Large intestine (tissue), 3 donors: Measurements from ENCODE around the gene DPEP1. TPM values are rescaled to one million over a fixed set of nuclear protein-coding genes. Genes with fewer than 3 reads are reported as not detected.
A peak's percentile ranks its signal among the peaks of the same experiment; 100 is the strongest.
"Not testable (repeated sequence)": the region's sequence is repeated elsewhere in the genome, so short reads cannot be mapped to it uniquely, and the experiment has no call there.

Experiments used
- DNase-seq, 2 donors: peaks; one replicate each; pipeline versions ENCODE4 v3.0.0 to v3.0.0-alpha.2; 2013
- H3K27ac ChIP-seq: one replicate; pipeline ENCODE4 v1.5.1; 2013; ENCODE audit warnings: low read length
- H3K27me3 ChIP-seq: 2 replicates; pipeline ENCODE4 v1.6.1; 2013; ENCODE audit warnings: low read length; ENCODE audit not compliant: control insufficient read depth, insufficient read depth
- H3K36me3 ChIP-seq: 2 replicates; pipeline ENCODE4 v1.6.1; 2013; ENCODE audit warnings: low read length; ENCODE audit not compliant: control insufficient read depth, insufficient read depth
- H3K4me1 ChIP-seq: one replicate; pipeline ENCODE4 v1.6.1; 2013; ENCODE audit warnings: low read length; ENCODE audit not compliant: control insufficient read depth, insufficient read depth
- H3K4me3 ChIP-seq: one replicate; pipeline ENCODE4 v1.5.1; 2013; ENCODE audit warnings: low read length
- H3K9me3 ChIP-seq: one replicate; pipeline ENCODE4 v1.6.1; 2013; ENCODE audit warnings: mild to moderate bottlenecking, low read depth, low read length, moderate library complexity; ENCODE audit not compliant: control insufficient read depth
- WGBS: methylation state at CpG from one replicate; pipeline ENCODE4 v1.1.5; 2013; ENCODE audit warnings: low lambda C conversion rate; ENCODE audit not compliant: insufficient coverage; 5-methylcytosine and 5-hydroxymethylcytosine counted together
- polyA plus RNA-seq: library from polyadenylated mRNA; unstranded; fragments of 120-200 nt; gene quantifications from one replicate; pipeline ENCODE4 v1.2.1, GENCODE V29; 2013

Gene DPEP1
- polyA plus RNA-seq, 1 donor = 165 TPM

GRCh38 chr16:89586853-89587252 lies 26.6 kb upstream of the DPEP1 start:
- no CpG with 5 or more reads among the region's 25 CpGs for WGBS
- H3K4me3 ChIP-seq = no peak overlapping the region
- no peak overlapping the region for H3K27ac ChIP-seq
- DNase-seq = no peak
- peaks cover 7% of the 10 kb centered on the region for H3K4me1 ChIP-seq
- H3K9me3 ChIP-seq = peaks cover 13% of the 10 kb centered on the region
- no peaks in the 10 kb centered on the region for H3K36me3 ChIP-seq
- no peaks in the 10 kb centered on the region for H3K27me3 ChIP-seq

DNA sequence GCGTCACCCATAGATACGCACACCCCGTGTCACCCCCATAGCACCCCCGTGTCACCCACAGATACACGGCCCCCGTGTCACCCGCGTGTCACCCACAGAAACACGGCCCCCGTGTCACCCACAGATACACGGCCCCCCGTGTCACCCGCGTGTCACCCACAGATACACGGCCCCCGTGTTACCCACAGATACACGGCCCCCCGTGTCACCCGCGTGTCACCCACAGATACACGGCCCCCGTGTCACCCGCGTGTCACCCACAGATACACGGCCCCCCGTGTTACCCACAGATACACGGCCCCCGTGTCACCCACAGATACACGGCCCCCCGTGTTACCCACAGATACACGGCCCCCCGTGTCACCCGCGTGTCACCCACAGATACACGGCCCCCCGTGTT lies 25.8 kb upstream of the DPEP1 start:
- no CpG with 5 or more reads among the region's 36 CpGs for WGBS
- not testable (repeated sequence) for H3K27me3 ChIP-seq, H3K4me1 ChIP-seq, H3K27ac ChIP-seq, DNase-seq, H3K36me3 ChIP-seq, H3K4me3 ChIP-seq
- peaks cover 13% of the 10 kb centered on the region for H3K9me3 ChIP-seq

- H3K4me1 ChIP-seq = no peaks in the 10 kb centered on the region
- no peaks in the 10 kb centered on the region for H3K27me3 ChIP-seq
- peaks cover 13% of the 10 kb centered on the region for H3K9me3 ChIP-seq
- no peak overlapping the region for H3K4me3 ChIP-seq
- WGBS = no CpG with 5 or more reads among the region's 26 CpGs
- H3K27ac ChIP-seq = no peak overlapping the region
- H3K36me3 ChIP-seq = no peaks in the 10 kb centered on the region
- DNase-seq = no peak
Measured at GRCh38 chr16:89588413-89589109, 24.9 kb upstream of the DPEP1 start.

DNA sequence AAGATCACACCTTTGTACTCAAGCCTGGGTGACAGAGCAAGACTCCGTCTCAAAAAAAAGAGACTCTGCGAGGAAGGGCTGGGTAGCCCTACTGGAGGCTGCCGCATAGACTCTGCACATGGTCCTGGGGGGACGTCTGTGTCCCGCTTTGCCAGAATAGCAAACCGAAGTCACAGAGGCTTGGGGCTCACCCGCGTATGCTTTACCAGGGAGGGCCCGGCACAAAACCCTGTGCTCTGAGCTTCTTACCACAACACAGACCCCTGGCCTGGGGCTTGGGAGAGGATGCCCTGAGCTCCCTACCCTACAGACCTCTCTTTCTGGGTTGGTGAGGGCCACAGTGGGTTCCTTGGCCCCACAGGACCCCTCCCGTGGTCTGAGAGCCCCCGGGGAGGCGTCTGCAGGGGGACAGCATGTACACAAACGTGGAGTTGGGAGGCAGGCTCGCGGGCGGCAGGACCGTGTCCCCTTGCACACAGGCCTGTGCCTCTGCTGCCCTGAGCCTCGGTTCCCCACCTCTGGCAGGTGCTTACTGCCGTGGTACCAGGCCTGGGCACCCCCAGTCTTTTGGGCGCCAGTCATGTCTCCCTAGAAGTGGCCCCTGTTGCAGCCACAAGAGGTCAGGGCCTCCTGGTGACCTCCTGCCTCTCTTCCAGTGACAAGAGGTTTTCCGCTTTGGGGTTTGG lies 24.1 kb upstream of the DPEP1 start:
- no peak for DNase-seq
- H3K4me1 ChIP-seq = no peaks in the 10 kb centered on the region
- no peaks in the 10 kb centered on the region for H3K27me3 ChIP-seq
- H3K36me3 ChIP-seq = no peaks in the 10 kb centered on the region
- no peak overlapping the region for H3K4me3 ChIP-seq
- peaks cover 13% of the 10 kb centered on the region for H3K9me3 ChIP-seq
- H3K27ac ChIP-seq = no peak overlapping the region
- WGBS = no CpG with 5 or more reads among the region's 21 CpGs

DNA sequence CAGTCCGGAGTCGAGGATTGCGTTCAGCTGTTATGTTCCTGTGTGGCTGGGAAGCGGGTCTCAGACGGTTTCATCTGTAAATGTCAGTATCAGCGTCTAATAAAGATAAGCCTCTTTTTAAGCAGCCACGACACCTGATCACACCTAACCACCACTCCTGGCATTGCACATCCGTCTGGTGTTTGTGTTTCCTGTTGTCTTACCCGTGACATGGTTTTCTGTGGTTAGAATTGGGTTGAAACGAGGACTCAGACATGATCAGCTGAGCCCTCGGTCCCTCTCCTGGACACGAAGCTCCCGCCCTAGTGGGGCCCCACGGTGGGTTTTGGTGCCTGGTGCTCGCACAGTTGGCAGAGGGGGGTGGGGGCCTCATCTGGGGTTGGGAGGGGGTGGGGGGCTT lies 19.6 kb upstream of the DPEP1 start:
- Histone ChIP-seq H3K27ac (no peak overlapping the region), H3K27me3 (no peaks in the 10 kb centered on the region), H3K9me3 (peaks cover 3% of the 10 kb centered on the region), H3K4me1 (no peaks in the 10 kb centered on the region), H3K4me3 (no peak overlapping the region), H3K36me3 (no peaks in the 10 kb centered on the region)
- no CpG with 5 or more reads among the region's 15 CpGs for WGBS
- DNase-seq = no peak

- WGBS = 100% methylated on average over 1 of the region's 47 CpGs
- no peak for DNase-seq
- Histone ChIP-seq H3K4me1 (peaks cover 6% of the 10 kb centered on the region), H3K4me3 (no peak overlapping the region), H3K36me3 (no peaks in the 10 kb centered on the region), H3K27ac (no peak overlapping the region), H3K9me3 (peaks cover 3% of the 10 kb centered on the region), H3K27me3 (no peaks in the 10 kb centered on the region)
Measured at GRCh38 chr16:89595330-89596060, 17.9 kb upstream of the DPEP1 start.

DNA sequence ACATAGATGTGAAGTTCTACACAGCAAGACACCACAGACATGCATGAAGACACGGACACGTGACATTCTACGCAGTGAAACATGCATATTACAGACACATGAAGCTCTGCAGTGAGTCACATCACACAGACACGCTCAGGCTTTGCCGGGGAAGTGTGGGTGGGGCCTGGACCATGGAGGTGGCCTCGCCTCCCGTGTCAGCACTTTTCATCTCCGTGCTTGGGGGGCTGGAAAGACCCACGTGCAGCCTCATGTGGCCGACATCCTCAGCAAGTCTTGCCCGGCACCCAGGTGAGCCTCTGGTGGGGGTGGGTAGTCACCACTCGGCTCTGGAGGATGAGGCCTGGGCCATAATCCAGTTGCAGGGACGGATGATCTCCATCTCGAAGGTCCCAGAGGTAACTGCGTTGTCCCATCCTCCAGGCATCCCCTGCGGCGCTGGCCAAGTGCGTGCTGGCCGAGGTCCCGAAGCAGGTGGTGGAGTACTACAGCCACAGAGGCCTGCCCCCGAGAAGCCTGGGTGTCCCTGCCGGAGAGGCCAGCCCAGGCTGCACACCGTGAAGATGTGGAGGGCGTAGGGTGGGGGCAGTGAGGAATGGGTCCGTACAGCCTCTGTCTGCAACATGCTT lies 17.3 kb upstream of the DPEP1 start:
- no peak for DNase-seq

GRCh38 chr16:89596957-89597649 lies 16.3 kb upstream of the DPEP1 start:
- H3K27ac ChIP-seq = no peak overlapping the region
- WGBS = no CpG with 5 or more reads among the region's 19 CpGs

More for the DNA sequence above, 17.3 kb upstream of the DPEP1 start:
- no peaks in the 10 kb centered on the region for H3K36me3 ChIP-seq
- H3K9me3 ChIP-seq = peaks cover 3% of the 10 kb centered on the region
- no peaks in the 10 kb centered on the region for H3K27me3 ChIP-seq
- H3K4me1 ChIP-seq = peaks cover 6% of the 10 kb centered on the region
- no CpG with 5 or more reads among the region's 25 CpGs for WGBS
- H3K4me3 ChIP-seq = no peak overlapping the region
- no peak overlapping the region for H3K27ac ChIP-seq

GRCh38 chr16:89598199-89598598 lies 15.2 kb upstream of the DPEP1 start:
- Histone ChIP-seq H3K9me3 (peaks cover 6% of the 10 kb centered on the region), H3K4me1 (peaks cover 6% of the 10 kb centered on the region), H3K27ac (no peak overlapping the region), H3K4me3 (no peak overlapping the region), H3K36me3 (no peaks in the 10 kb centered on the region), H3K27me3 (no peaks in the 10 kb centered on the region)
- WGBS = no CpG with 5 or more reads among the region's 14 CpGs
- no peak for DNase-seq

More at GRCh38 chr16:89596957-89597649, 16.3 kb upstream of the DPEP1 start:
- Histone ChIP-seq H3K36me3 (no peaks in the 10 kb centered on the region), H3K27me3 (no peaks in the 10 kb centered on the region), H3K4me1 (peaks cover 6% of the 10 kb centered on the region), H3K4me3 (no peak overlapping the region), H3K9me3 (peaks cover 6% of the 10 kb centered on the region)
- no peak for DNase-seq

GRCh38 chr16:89599451-89599858 lies 14.0 kb upstream of the DPEP1 start:
- Histone ChIP-seq H3K4me3 (no peak overlapping the region), H3K4me1 (peaks cover 6% of the 10 kb centered on the region), H3K9me3 (peaks cover 6% of the 10 kb centered on the region), H3K36me3 (no peaks in the 10 kb centered on the region), H3K27me3 (no peaks in the 10 kb centered on the region), H3K27ac (no peak overlapping the region)
- WGBS = no CpG with 5 or more reads among the region's 8 CpGs
- peak; percentile 55 to 67 for DNase-seq
